H1 (cell line): ENCODE results near the gene HERC4. TPM values are rescaled to one million over a fixed set of nuclear protein-coding genes. Genes with fewer than 3 reads are reported as not detected.

Experiments
- CHD7 ChIP-seq: fragments of 300-600 bp; sonication (generic); IDR thresholded peaks from 2 replicates; pipeline ENCODE4 v1.7.1; 2012; ENCODE audit warnings: low read length, moderate library complexity, mild to moderate bottlenecking, inconsistent platforms; ENCODE audit not compliant: insufficient replicate concordance
- SIX5 ChIP-seq: IDR thresholded peaks from 2 replicates; pipeline ENCODE4 v1.6.1; 2011; ENCODE audit warnings: mild to moderate bottlenecking, low read depth, low read length
- polyA plus RNA-seq, 7 experiments: library from polyadenylated mRNA; depleted of rRNA in 3 of 7; stranded (reverse) in 5 of 7; unstranded in 2 of 7; fragments of >200 nt in 5 of 7; fragments of 200-250 nt in 2 of 7; gene quantifications; 1 replicate in 5 of 7; 2 replicates in 1 of 7; 4 replicates in 1 of 7; pipeline versions ENCODE4 v1.2.1 to v1.2.3, GENCODE V29; 2011 to 2013; ENCODE audit warnings: missing spikeins in 2 of 7, mixed read lengths in 2 of 7
- total RNA-seq: library from RNA; stranded (reverse); fragmentation: NEBNext Ultra II Directional; extraction: Animal tissue kit (Norgen Biotek cat#: 25700); gene quantifications from 2 replicates; pipeline ENCODE4 v1.2.1, GENCODE V29; 2021

Gene HERC4
- total and polyA plus RNA-seq, 2 of the 8 experiments (the other 6 are each of a cell fraction or from before 2014, with no cell fraction given): 7.5 to 44.0 TPM

GRCh38 chr10:68086910-68087684, 12.0 kb upstream of the HERC4 start (continued):
- no peak for TF ChIP-seq SIX5
- no peak for TF ChIP-seq CHD7
